ENCODE results near the gene GHITM. TPM values are rescaled to one million over a fixed set of nuclear protein-coding genes. Genes with fewer than 3 reads are reported as not detected.

The GHITM gene
- total and polyA plus RNA-seq, 2 of the 8 experiments (the other 6 are each of a cell fraction or from before 2014, with no cell fraction given), result 86.2 to 97.0 TPM

GRCh38 chr10:84152769-84153168, 13.5 kb downstream of the GHITM start (continued):
- TF ChIP-seq CHD7 (IDR thresholded peaks at IDR 0.05; ENCODE audit: insufficient replicate concordance, low read length) (no peak), MAFK (IDR thresholded peaks at IDR 0.05; ENCODE audit: low read depth, low read length) (no peak), SIN3A (conservative IDR thresholded peaks at IDR 0.05 in 1 of 2, IDR thresholded peaks at IDR 0.05 in 1 of 2; ENCODE audit: low read depth in 1 of 2, low read length in 2 of 2) (no peak), CTBP2 (IDR thresholded peaks at IDR 0.05; ENCODE audit: borderline replicate concordance, insufficient read depth, insufficient read length, low read length) (no peak), SRF (IDR thresholded peaks at IDR 0.05; ENCODE audit: low read depth, low read length) (no peak), ATF3 (IDR thresholded peaks at IDR 0.05; ENCODE audit: insufficient read depth, low read depth, low read length) (no peak), SP2 (IDR thresholded peaks at IDR 0.05; ENCODE audit: low read length) (no peak), CHD2 (IDR thresholded peaks at IDR 0.05; ENCODE audit: low read length) (no peak), JUN (IDR thresholded peaks at IDR 0.05; ENCODE audit: low read depth, low read length) (no peak), SIX5 (IDR thresholded peaks at IDR 0.05; ENCODE audit: low read depth, low read length) (no peak), SUZ12 (IDR thresholded peaks at IDR 0.05; ENCODE audit: low read length) (no peak)

All from H1 (cell line).